ENCODE data around the gene CTNND2.
"Not testable (repeated sequence)": the region's sequence is repeated elsewhere in the genome, so short reads cannot be mapped to it uniquely, and the experiment has no call there.

The CTNND2 gene

DNA sequence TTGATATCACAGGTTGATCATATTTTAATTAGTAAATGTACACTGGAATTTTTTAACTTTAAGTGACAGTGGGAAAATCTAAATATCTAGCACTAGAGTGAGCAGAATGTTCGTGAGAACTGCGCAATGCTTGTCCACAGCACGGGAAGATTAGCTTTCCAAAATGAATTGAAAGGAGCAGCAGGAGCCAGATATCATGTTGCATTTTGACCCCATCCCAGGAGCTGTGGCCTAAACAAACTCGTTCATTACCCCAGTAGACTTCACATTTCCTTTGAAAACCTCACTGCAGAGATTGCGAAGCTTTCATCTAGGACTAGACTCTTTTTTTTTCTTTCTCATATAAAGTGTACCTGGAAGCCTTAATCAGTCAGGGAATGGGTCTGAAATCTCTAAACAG is 525.8 kb downstream of the CTNND2 start:
- DNase-seq: no peak

GRCh38 chr5:11377896-11378295 is 526.4 kb downstream of the CTNND2 start:
- no peak for DNase-seq

DNA sequence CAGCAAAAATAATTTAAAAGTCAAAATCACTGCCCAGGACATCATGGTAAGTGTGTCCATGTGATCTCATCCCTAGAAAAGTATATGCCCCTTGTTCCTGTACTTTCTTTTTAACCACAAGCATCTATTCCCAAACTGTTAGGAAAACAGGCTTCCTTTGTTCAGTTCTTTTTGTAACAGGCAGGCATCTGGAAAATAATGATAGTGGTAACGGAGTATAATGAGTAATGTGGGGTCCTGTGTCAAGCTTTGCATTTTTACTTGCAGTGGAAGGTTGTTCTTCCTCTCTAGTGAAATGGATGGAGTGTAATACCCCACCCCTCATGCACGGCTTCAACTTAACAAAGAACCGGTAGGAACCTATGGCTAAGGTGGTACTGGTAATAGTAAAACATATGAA is 532.1 kb downstream of the CTNND2 start:
- DNase-seq: no peak

GRCh38 chr5:11371021-11371420 is 533.2 kb downstream of the CTNND2 start:
- no peak for DNase-seq

GRCh38 chr5:11364531-11364930 is 539.7 kb downstream of the CTNND2 start:
- DNase-seq: no peak

GRCh38 chr5:11363631-11364178 is 540.5 kb downstream of the CTNND2 start:
- DNase-seq: no peak

GRCh38 chr5:11361768-11362167 is 542.5 kb downstream of the CTNND2 start:
- DNase-seq: no peak

GRCh38 chr5:11357928-11358327 is 546.3 kb downstream of the CTNND2 start:
- DNase-seq: no peak

DNA sequence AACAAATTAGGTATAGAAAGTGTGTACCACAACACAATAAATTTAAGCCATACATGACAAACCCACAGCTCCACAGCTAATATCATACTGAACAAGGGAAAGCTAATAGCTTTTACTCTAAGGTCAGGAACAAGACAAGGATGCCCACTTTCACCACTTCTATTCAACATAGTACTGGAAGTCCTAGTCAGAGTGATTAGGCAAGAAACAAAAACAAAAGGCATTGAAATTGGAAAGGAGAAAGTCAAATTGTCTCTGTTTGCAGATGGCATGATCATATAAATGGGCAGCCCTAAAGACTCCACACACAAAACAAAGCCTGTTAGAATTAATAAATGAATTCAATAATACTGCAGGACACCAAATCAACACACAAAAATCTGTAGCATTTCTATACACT is 548.8 kb downstream of the CTNND2 start:
- no peak for DNase-seq

GRCh38 chr5:11346336-11346735 is 557.9 kb downstream of the CTNND2 start:
- DNase-seq: no peak

- no peak for DNase-seq
Observed at GRCh38 chr5:11335881-11336760, 568.1 kb downstream of the CTNND2 start.

DNA sequence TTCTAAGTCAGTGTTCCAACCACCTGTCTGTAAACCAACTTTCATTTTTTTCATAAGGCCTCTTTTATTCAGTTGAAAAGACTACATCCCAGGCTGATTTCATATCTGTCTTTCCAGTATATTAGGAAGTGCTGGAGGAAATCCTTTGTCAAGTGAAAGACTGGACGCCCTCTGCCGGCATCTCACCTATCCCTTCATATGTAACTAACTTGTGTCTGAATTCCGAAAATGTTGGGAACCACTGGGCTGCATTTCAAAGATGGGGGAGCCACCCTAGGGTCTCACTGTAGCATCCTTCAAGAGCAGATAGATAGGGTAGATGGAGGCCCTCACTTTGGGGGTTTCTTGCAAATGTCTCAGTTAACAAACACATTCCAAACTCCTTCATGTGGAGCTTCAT is 569.8 kb downstream of the CTNND2 start:
- no peak for DNase-seq

DNA sequence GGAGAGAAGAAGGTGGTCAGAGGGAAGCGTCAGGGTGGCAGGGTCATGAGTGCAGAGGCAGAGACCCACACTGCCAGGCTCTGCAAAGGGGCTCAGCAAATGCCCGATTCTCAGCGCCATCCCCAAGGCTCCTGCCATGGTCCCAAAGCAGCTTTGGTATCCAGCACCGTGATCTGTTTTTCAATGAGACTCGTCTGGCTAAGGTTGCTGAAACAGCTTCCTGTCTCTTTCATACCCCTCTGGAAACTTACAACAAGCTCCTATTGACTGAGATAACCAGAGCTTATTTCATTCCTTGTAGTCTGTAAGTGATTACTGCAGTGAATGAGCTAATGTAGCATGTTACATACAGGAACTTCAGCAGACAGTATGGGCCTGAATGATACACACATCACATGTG is 574.6 kb downstream of the CTNND2 start:
- no peak for DNase-seq

GRCh38 chr5:11324521-11325289 is 579.5 kb downstream of the CTNND2 start:
- DNase-seq: no peak

DNA sequence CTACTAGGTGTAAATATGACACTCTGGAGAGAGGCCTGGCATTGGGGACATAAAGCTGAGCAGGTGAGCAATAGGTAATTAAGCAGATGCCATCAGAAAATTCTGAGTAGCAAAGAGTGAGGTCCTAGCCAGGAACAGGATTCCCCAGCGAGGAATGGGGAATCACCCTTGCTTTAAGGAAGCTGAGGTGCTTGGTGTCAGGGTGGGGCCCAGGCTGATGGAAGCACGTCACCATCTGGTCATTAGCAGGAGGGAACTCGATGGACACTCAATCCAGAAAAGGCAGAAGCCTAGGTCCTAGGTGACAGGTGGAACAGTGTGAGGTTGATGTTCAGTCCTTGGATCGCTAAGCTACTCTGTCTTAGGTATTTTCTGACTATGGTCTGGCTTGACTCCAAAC is 580.5 kb downstream of the CTNND2 start:
- no peak for DNase-seq

DNA sequence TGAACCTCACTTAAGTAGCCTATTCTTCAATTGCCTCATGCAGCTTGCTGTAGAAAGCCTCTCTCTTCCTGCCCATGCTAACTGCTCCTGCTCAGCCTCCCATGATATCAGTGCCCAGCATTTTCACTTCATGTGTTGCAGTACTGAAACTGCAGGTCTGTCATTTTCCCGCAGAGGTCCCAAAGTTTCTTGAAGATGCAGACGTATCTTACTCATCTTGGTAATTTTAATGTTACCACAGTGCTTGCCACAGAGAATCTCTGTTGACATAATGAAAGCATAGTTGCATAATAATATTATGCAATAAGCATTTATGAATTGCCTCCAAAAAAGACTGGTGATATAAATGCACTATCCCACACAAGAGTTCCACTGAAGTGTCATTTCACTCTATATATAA is 582.1 kb downstream of the CTNND2 start:
- DNase-seq: no peak

- DNase-seq: no peak
Observed at GRCh38 chr5:11319836-11320580, 584.2 kb downstream of the CTNND2 start.

DNA sequence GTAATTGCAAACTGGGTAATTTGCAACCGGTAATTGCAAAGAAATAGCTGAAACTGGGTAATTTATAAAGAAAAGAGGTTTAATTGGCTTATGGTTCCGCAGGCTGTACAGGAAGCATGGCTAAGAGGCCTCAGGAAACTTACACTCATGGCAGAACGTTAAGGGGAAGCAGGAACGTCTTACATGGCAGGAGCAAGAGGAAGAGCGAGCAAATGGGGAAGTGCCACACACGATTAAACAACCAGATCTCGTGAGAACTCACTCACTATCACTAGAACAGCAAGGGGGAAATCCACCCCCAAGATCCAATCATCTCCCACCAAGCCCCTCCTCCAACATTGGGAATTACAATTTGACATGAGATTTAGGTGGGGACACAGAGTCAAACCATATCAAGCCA is 590.6 kb downstream of the CTNND2 start:
- not testable (repeated sequence) for DNase-seq

DNA sequence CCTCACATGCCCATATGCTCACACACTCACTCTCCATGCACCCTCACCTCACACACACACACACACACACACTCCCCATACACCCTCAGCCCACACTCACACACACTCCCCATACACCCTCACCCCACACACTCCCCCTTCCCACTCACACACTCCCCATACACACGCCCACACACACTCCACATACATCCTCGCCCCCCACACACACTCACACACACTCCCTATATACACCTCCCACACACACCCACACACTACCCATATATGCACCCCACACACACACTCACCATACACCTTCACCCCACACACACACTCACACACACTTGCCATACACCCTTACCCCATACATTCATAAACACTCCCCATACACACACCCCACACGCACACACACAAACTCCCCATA is 592.5 kb downstream of the CTNND2 start:
- DNase-seq: no peak

- no peak for DNase-seq
Observed at GRCh38 chr5:11311272-11311671, 593.0 kb downstream of the CTNND2 start.

- DNase-seq: no peak
Observed at GRCh38 chr5:11310158-11310557, 594.1 kb downstream of the CTNND2 start.

DNA sequence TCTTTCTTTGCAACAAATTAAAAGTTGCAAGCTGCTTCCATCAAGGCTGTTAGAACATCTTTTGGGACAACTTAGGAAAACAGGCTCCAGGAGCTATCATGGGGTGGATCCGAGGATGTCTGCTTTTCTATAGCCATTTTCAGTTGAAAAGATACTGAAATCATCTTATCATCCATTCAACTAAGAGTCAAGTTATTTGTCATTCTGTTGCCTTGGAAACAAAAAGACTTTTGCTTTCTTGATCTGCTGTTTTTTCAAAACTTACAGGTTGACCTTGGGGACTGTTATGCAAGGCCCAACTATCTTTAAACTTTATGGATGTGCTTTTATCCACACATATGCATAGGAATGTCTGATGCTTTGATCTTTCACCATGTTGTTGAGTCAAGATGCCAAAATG is 597.9 kb downstream of the CTNND2 start:
- DNase-seq: no peak

DNA sequence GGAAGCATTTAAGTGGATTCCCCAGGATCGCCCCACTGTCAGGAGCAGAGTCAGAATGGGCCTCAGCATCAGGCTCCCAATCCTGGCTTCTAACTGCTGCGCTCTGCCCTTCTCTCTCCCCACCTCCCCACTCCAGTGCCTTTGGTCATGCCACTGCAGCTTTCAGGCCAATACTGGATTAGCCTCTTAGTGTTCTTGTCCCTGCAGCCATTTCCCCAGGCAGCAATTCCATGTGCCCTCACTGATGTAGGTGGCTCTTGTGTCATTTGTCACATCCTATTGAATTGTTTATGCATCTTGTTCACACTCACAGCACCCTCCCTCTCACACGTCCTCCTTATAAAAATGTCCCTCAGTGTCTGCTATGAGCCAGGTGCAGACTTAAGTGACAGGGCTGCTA is 599.0 kb downstream of the CTNND2 start:
- DNase-seq: no peak
